OCI-LY1 (cell line): ENCODE measurements around the gene DENND1B.

Source experiments
- CTCF ChIP-seq: fragments of 200-600 bp; sonication (generic), shearing (Covaris generic); IDR thresholded peaks from 2 replicates; pipeline ENCODE4 v1.5.1; 2017; ENCODE audit warnings: mild to moderate bottlenecking, antibody characterized with exemption, low read length, moderate library complexity, mixed read lengths
- EZH2 ChIP-seq: fragments of 200-600 bp; sonication (generic), shearing (Covaris generic); IDR thresholded peaks from 2 replicates; pipeline ENCODE4 v1.8.0; 2017; ENCODE audit warnings: borderline replicate concordance, mixed run types, mild to moderate bottlenecking, antibody characterized with exemption, low read length, moderate library complexity, mixed read lengths

GRCh38 chr1:197464044-197464443, 311.2 kb downstream of the DENND1B start:
- TF ChIP-seq CTCF (no peak), EZH2 (no peak)
